Measurements from ENCODE around the gene TDRKH. TPM values are rescaled to one million over a fixed set of nuclear protein-coding genes. Genes with fewer than 3 reads are reported as not detected.
"Not testable (repeated sequence)": the region's sequence is repeated elsewhere in the genome, so short reads cannot be mapped to it uniquely, and the experiment has no call there.

TDRKH gene
- total RNA-seq, 1 experiment from 2014 or later, result 24.2 TPM

- DNase-seq (ENCODE audit: low spot score), result no peak
Observed at GRCh38 chr1:151801846-151802245, 11.5 kb upstream of the TDRKH start.

- no peak for DNase-seq (ENCODE audit: low spot score)
Observed at GRCh38 chr1:151801310-151801820, 11.1 kb upstream of the TDRKH start.

- no peak for DNase-seq (ENCODE audit: low spot score)
Observed at GRCh38 chr1:151800830-151801229, 10.5 kb upstream of the TDRKH start.

- no peak for DNase-seq (ENCODE audit: low spot score)
Observed at GRCh38 chr1:151799179-151800022, 9.1 kb upstream of the TDRKH start.

GRCh38 chr1:151798571-151798970 lies 8.3 kb upstream of the TDRKH start:
- no peak for DNase-seq (ENCODE audit: low spot score)

- peak; percentile 39 for DNase-seq (ENCODE audit: low spot score)
Observed at GRCh38 chr1:151790940-151791651, 796 bp upstream of the TDRKH start.

- DNase-seq (ENCODE audit: low spot score), result no peak
Observed at GRCh38 chr1:151787689-151788088, 2.6 kb downstream of the TDRKH start.

GRCh38 chr1:151783796-151784195 lies 6.5 kb downstream of the TDRKH start:
- no peak for DNase-seq (ENCODE audit: low spot score)

GRCh38 chr1:151782741-151783140 lies 7.6 kb downstream of the TDRKH start:
- no peak for DNase-seq (ENCODE audit: low spot score)

GRCh38 chr1:151782026-151782425 lies 8.3 kb downstream of the TDRKH start:
- not testable (repeated sequence) for DNase-seq (ENCODE audit: low spot score)

- not testable (repeated sequence) for DNase-seq (ENCODE audit: low spot score)
Observed at GRCh38 chr1:151780736-151781135, 9.6 kb downstream of the TDRKH start.

- DNase-seq (ENCODE audit: low spot score), result no peak
Observed at GRCh38 chr1:151779852-151780251, 10.4 kb downstream of the TDRKH start.

- no peak for DNase-seq (ENCODE audit: low spot score)
Observed at GRCh38 chr1:151777317-151777716, 13.0 kb downstream of the TDRKH start.

GRCh38 chr1:151776665-151777062 lies 13.6 kb downstream of the TDRKH start:
- no peak for DNase-seq (ENCODE audit: low spot score)

GRCh38 chr1:151775894-151776664 lies 14.2 kb downstream of the TDRKH start:
- DNase-seq (ENCODE audit: low spot score), result no peak

- DNase-seq (ENCODE audit: low spot score), result no peak
Observed at GRCh38 chr1:151774256-151774922, 15.9 kb downstream of the TDRKH start.

- peak; percentile 94 for DNase-seq (ENCODE audit: low spot score)
Observed at GRCh38 chr1:151773702-151774101, 16.6 kb downstream of the TDRKH start.

GRCh38 chr1:151769270-151769669 lies 21.0 kb downstream of the TDRKH start:
- not testable (repeated sequence) for DNase-seq (ENCODE audit: low spot score)

GRCh38 chr1:151768351-151769066 lies 21.8 kb downstream of the TDRKH start:
- not testable (repeated sequence) for DNase-seq (ENCODE audit: low spot score)

GRCh38 chr1:151763990-151764389 lies 26.3 kb downstream of the TDRKH start:
- DNase-seq (ENCODE audit: low spot score), result no peak
